Vagina (tissue), 2 donors: Measurements from ENCODE around the gene METTL8. TPM values are rescaled to one million over a fixed set of nuclear protein-coding genes. Genes with fewer than 3 reads are reported as not detected.

ENCODE experiments used
- DNase-seq, 2 donors: peaks; one replicate each; pipeline ENCODE4 v3.0.0-alpha.2; 2017; ENCODE audit errors: extremely low spot score in 2 of 2
- H3K27ac ChIP-seq: fragments of 200-600 bp; sonication (generic); one replicate; pipeline ENCODE4 v1.5.1; 2019
- H3K27me3 ChIP-seq: fragments of 200-600 bp; sonication (generic); one replicate; pipeline ENCODE4 v1.5.1; 2019
- H3K36me3 ChIP-seq, 2 donors: fragments of 200-600 bp; sonication (generic); one replicate each; pipeline ENCODE4 v1.5.1; 2017 to 2019
- H3K4me1 ChIP-seq: fragments of 200-600 bp; sonication (generic); one replicate; pipeline ENCODE4 v1.5.1; 2019
- H3K4me3 ChIP-seq, 2 donors: fragments of 200-600 bp; sonication (generic); 1 replicate in 1 of 2; 2 replicates in 1 of 2; pipeline ENCODE4 v1.5.1; 2016 to 2019
- H3K9me3 ChIP-seq: fragments of 200-600 bp; sonication (generic); one replicate; pipeline ENCODE4 v1.5.1; 2019
- CTCF ChIP-seq, 3 experiments: fragments of 450-650 bp in 2 of 3; fragments of 200-600 bp in 1 of 3; sonication (generic) in 1 of 3; IDR thresholded peaks; one replicate each; pipeline ENCODE4 v1.5.1; 2017 to 2019; ENCODE audit warnings: antibody characterized with exemption in 3 of 3, mild to moderate bottlenecking in 2 of 3, moderate library complexity in 2 of 3
- POLR2A ChIP-seq, 2 donors: fragments of 450-650 bp; IDR thresholded peaks; one replicate each; pipeline ENCODE4 v1.6.1; 2017; ENCODE audit warnings: antibody characterized with exemption in 2 of 2, mild to moderate bottlenecking in 2 of 2, moderate library complexity in 2 of 2
- POLR2AphosphoS5 ChIP-seq, 2 donors: sonication (generic); formaldehyde crosslinking; IDR thresholded peaks; one replicate each; pipeline ENCODE4 v1.9.0; 2017; ENCODE audit warnings: antibody characterized with exemption in 2 of 2, mild to moderate bottlenecking in 2 of 2, low read depth in 1 of 2; ENCODE audit not compliant: insufficient read depth in 1 of 2
- intact Hi-C: fragments of 100-400 bp; cut with DNase I; formaldehyde crosslinking; loops from one replicate; pipeline ENCODE4 v1.15.1; 2023
- total RNA-seq: library from RNA; depleted of rRNA; stranded (reverse); fragments of >200 nt; gene quantifications from one replicate; pipeline ENCODE4 v1.2.3, GENCODE V29; 2016

The METTL8 gene
- total RNA-seq, 1 donor from 2014 or later: 27.7 TPM

DNA sequence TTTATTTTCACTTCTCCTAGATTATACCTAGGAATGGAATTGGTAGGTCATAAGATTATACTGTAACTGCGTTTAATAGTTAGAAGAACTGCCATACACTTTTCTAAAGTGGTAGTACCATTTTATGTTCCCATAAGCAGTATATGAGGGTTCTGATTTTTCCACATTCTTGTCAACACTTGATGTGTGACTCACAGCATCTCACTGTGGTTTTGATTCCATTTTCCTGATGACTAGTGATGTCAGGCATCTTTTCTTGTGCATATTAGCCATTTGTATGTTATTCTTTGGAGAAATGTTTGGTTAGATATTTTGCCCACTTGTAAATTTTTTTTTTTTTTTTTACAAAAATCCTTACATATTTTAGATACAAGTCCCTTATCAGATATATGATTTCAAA, 2.5 kb upstream of the METTL8 start:
- no peak for DNase-seq
- no peak for TF ChIP-seq CTCF (IDR thresholded peaks at IDR 0.05)
- TF ChIP-seq POLR2AphosphoS5 (IDR thresholded peaks at IDR 0.05; ENCODE audit: insufficient read depth in 1 of 2, low read depth in 1 of 2): no peak
- TF ChIP-seq POLR2A (IDR thresholded peaks at IDR 0.05): no peak
- H3K36me3 ChIP-seq: peaks cover 0 to 11% of the 10 kb centered on the region in 2 donors
- peaks cover 34% of the 10 kb centered on the region for H3K4me1 ChIP-seq
- H3K27me3 ChIP-seq: no peaks in the 10 kb centered on the region
- H3K4me3 ChIP-seq: no peak overlapping the region
- H3K27ac ChIP-seq: no peak overlapping the region
- intact Hi-C loops: loop anchor here (10.0 kb wide), 1 partner anchor 248 kb away; the partner anchor contains the start of gene DYNC1I2
- no peaks in the 10 kb centered on the region for H3K9me3 ChIP-seq

DNA sequence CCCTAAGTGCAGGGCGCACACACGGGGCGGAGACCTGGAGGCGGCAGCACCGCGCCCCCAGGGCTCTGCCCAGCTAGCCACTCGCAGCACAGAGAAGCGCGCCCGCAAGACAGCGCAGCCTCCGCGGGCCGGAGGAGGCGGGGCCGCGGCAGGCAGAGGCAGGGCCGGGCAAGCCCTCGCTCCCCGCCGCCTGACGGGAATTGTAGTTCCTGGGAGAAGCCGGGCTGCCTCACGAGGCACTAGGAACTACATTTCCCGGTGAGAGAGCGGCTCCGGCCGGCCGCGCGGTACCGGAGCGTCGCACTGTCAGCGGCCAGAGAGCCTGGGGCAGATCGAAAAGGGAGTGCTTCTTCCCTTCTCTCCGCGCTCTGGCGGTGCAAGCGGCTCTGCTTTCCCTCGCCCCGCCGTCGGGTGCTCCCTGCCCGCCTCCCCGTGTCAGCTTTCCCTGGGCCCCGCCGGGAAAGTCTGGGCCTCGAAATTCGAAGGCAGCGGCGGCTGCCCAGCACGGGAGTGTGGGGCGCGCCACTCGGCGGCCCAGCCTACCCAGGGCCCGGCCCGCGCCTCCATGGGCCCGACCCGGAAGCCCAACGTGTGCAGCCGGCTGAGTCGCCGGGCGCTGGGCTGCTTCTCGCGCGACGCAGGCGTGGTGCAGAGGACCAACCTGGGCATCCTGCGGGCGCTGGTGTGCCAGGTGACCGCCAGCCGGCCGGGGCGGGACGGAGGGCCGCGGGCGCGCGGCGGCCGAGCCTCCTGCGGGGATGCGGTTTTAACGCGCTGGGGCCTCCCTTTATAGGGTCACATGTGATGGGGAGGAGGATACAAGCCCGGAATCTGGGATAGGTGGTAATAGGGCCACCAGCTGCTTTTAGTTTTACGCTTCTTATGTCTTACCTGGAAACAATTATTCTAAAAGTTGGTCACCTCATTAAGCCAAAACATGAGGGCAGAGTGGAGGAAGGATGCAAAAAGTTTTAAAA, 511 bp upstream of the METTL8 start, which contains the start of gene DCAF17:
DCAF17 (plus strand) TSS at position 214 of the 977 bp plus-strand sequence; CDS start at position 566, 352 bp downstream.
- H3K4me3 ChIP-seq: peak within 1 kb of the TSS; percentile 74 to 76
- no peaks in the 10 kb centered on the region for H3K27me3 ChIP-seq
- H3K36me3 ChIP-seq: peaks cover 0 to 8% of the 10 kb centered on the region in 2 donors
- peak in 1 of 2 donors; percentile 95 for DNase-seq
- no peaks in the 10 kb centered on the region for H3K9me3 ChIP-seq
- H3K27ac ChIP-seq: peak within 1 kb of the TSS; percentile 93
- peaks cover 42% of the 10 kb centered on the region for H3K4me1 ChIP-seq
- intact Hi-C loops: loop anchor here (5.0 to 10.0 kb wide), 2 partner anchors 88 to 250 kb away; partner anchors contain the start of genes CYBRD1 and DYNC1I2
- TF ChIP-seq POLR2A (IDR thresholded peaks at IDR 0.05) (peak in 1 of 2 donors; percentile 46), POLR2AphosphoS5 (IDR thresholded peaks at IDR 0.05; ENCODE audit: insufficient read depth in 1 of 2, low read depth in 1 of 2) (peak; percentile 17 to 89), CTCF (IDR thresholded peaks at IDR 0.05) (peak in 1 of 3 experiments; percentile 17)

GRCh38 chr2:171432969-171433762, 624 bp downstream of the METTL8 start:
- Histone ChIP-seq H3K4me3 (peak overlapping the region; percentile 74 to 76), H3K36me3 (peaks cover 0 to 8% of the 10 kb centered on the region in 2 donors), H3K9me3 (no peaks in the 10 kb centered on the region), H3K27ac (peak overlapping the region; percentile 93), H3K4me1 (peaks cover 42% of the 10 kb centered on the region), H3K27me3 (no peaks in the 10 kb centered on the region)
- intact Hi-C loops: loop anchor here (5.0 to 10.0 kb wide), 2 partner anchors 89 to 252 kb away; partner anchors contain the start of genes CYBRD1 and DYNC1I2
- no peak for DNase-seq
- no peak for TF ChIP-seq CTCF (IDR thresholded peaks at IDR 0.05)
- TF ChIP-seq POLR2A (IDR thresholded peaks at IDR 0.05): no peak
- no peak for TF ChIP-seq POLR2AphosphoS5 (IDR thresholded peaks at IDR 0.05; ENCODE audit: insufficient read depth in 1 of 2, low read depth in 1 of 2)

- no peak for TF ChIP-seq CTCF (IDR thresholded peaks at IDR 0.05)
- no peak for TF ChIP-seq POLR2AphosphoS5 (IDR thresholded peaks at IDR 0.05; ENCODE audit: insufficient read depth in 1 of 2, low read depth in 1 of 2)
- TF ChIP-seq POLR2A (IDR thresholded peaks at IDR 0.05): no peak
- peaks cover 0 to 8% of the 10 kb centered on the region in 2 donors for H3K36me3 ChIP-seq
- H3K9me3 ChIP-seq: no peaks in the 10 kb centered on the region
- peaks cover 42% of the 10 kb centered on the region for H3K4me1 ChIP-seq
- DNase-seq: no peak
- no peak overlapping the region for H3K27ac ChIP-seq
- intact Hi-C loops: loop anchor here (5.0 to 10.0 kb wide), 2 partner anchors 90 to 252 kb away; partner anchors contain the start of genes CYBRD1 and DYNC1I2
- peak overlapping the region in 1 of 2 donors; percentile 74 for H3K4me3 ChIP-seq
- H3K27me3 ChIP-seq: no peaks in the 10 kb centered on the region
These were observed 1.4 kb downstream of the METTL8 start for GRCh38 chr2:171432206-171432968.
